Fibroblast of villous mesenchyme (primary cell): ENCODE results near the gene TEAD1. TPM values are rescaled to one million over a fixed set of nuclear protein-coding genes. Genes with fewer than 3 reads are reported as not detected.

Experiments used
- DNase-seq: peaks from one replicate; pipeline ENCODE4 v3.0.0-alpha.2; 2010; ENCODE audit warnings: low read depth
- H3K4me3 ChIP-seq: 2 replicates; pipeline ENCODE4 v1.5.1; 2011; ENCODE audit warnings: low read depth, mild to moderate bottlenecking, low read length
- CTCF ChIP-seq: IDR thresholded peaks from 2 replicates; pipeline ENCODE4 v1.5.1; 2012; ENCODE audit warnings: low read depth, mild to moderate bottlenecking, low read length; ENCODE audit not compliant: insufficient read depth
- total RNA-seq: library from RNA; depleted of rRNA; stranded (reverse); fragments of >200 nt; gene quantifications from 2 replicates; pipeline ENCODE4 v1.2.3, GENCODE V29; 2012

The TEAD1 gene
- total RNA-seq, 1 donor = 244 TPM

GRCh38 chr11:12834166-12834565 lies 159.9 kb downstream of the TEAD1 start:
- no peak for TF ChIP-seq CTCF
- DNase-seq = no peak
- H3K4me3 ChIP-seq = no peak overlapping the region

- no peak overlapping the region for H3K4me3 ChIP-seq
- TF ChIP-seq CTCF = no peak
- no peak for DNase-seq
Observed at GRCh38 chr11:12834630-12835029, 160.4 kb downstream of the TEAD1 start.

GRCh38 chr11:12835286-12835685 lies 161.1 kb downstream of the TEAD1 start:
- no peak for TF ChIP-seq CTCF
- no peak overlapping the region for H3K4me3 ChIP-seq
- DNase-seq = peak; percentile 64

GRCh38 chr11:12838463-12839123 lies 164.4 kb downstream of the TEAD1 start:
- DNase-seq = peak; percentile 91
- no peak overlapping the region for H3K4me3 ChIP-seq

GRCh38 chr11:12840871-12841660 lies 166.8 kb downstream of the TEAD1 start:
- DNase-seq = peak; percentile 83
- no peak for TF ChIP-seq CTCF
- no peak overlapping the region for H3K4me3 ChIP-seq

More at GRCh38 chr11:12838463-12839123, 164.4 kb downstream of the TEAD1 start:
- no peak for TF ChIP-seq CTCF

GRCh38 chr11:12841946-12842630 lies 167.9 kb downstream of the TEAD1 start:
- H3K4me3 ChIP-seq = peak overlapping the region; percentile 27

More at GRCh38 chr11:12841946-12842630, 167.9 kb downstream of the TEAD1 start:
- DNase-seq = peak; percentile 92
- no peak for TF ChIP-seq CTCF
